B cell (primary cell): ENCODE results near the gene DCAF8L1.

Experiments
- CTCF ChIP-seq: fragments of 200-600 bp; IDR thresholded peaks from one replicate; pipeline ENCODE4 v1.8.0; 2022; ENCODE audit warnings: antibody characterized with exemption, mild to moderate bottlenecking
- EZH2 ChIP-seq: IDR thresholded peaks from 2 replicates; pipeline ENCODE4 v1.6.1; 2012; ENCODE audit warnings: borderline replicate concordance, low read depth, mild to moderate bottlenecking, moderate library complexity, low read length; ENCODE audit not compliant: insufficient read depth, poor library complexity, severe bottlenecking

GRCh38 chrX:27968352-27968751 lies 12.9 kb downstream of the DCAF8L1 start:
- TF ChIP-seq CTCF (no peak), EZH2 (no peak)
